GM21723 (cell line): ENCODE measurements around the gene RYR1.

Experiments used
- ATAC-seq: cut with Tn5 transposase; IDR thresholded peaks from one replicate; pipeline ENCODE4 v1.9.1; 2021; ENCODE audit warnings: mild to moderate bottlenecking, moderate library complexity; ENCODE audit not compliant: unreplicated experiment

The RYR1 gene

GRCh38 chr19:38433268-38433733, at the start of gene RYR1:
RYR1 (plus strand) TSS chr19:38433691; CDS start chr19:38433830, 139 bp downstream.
- no peak for ATAC-seq

- no peak for ATAC-seq
These were observed 49.7 kb upstream of the RYR1 start for GRCh38 chr19:38383743-38384142.

GRCh38 chr19:38384209-38385027, 49.1 kb upstream of the RYR1 start:
- no peak for ATAC-seq

GRCh38 chr19:38385057-38385803, 48.3 kb upstream of the RYR1 start:
- ATAC-seq: no peak

GRCh38 chr19:38385804-38386257, 47.7 kb upstream of the RYR1 start:
- no peak for ATAC-seq

- no peak for ATAC-seq
These were observed 47.1 kb upstream of the RYR1 start for GRCh38 chr19:38386300-38386970.

GRCh38 chr19:38386971-38387549, 46.4 kb upstream of the RYR1 start:
- ATAC-seq: peak; percentile 7

GRCh38 chr19:38387550-38388348, 45.7 kb upstream of the RYR1 start, which contains the start of gene GGN:
GGN (minus strand) TSS chr19:38388034; CDS start chr19:38387261, 773 bp downstream.
- peak; percentile 50 for ATAC-seq

GRCh38 chr19:38388349-38389100, 45.0 kb upstream of the RYR1 start, which contains the start of gene SPRED3:
SPRED3 (plus strand) TSS chr19:38388697; CDS start chr19:38390303, 1,606 bp downstream.
- ATAC-seq: no peak

GRCh38 chr19:38389101-38389925, 44.2 kb upstream of the RYR1 start:
- no peak for ATAC-seq

- ATAC-seq: no peak
These were observed 43.2 kb upstream of the RYR1 start for GRCh38 chr19:38389957-38390924.

GRCh38 chr19:38391911-38392464, 41.5 kb upstream of the RYR1 start:
- no peak for ATAC-seq

GRCh38 chr19:38392707-38393308, 40.7 kb upstream of the RYR1 start:
- no peak for ATAC-seq

GRCh38 chr19:38394488-38394887, 39.0 kb upstream of the RYR1 start:
- ATAC-seq: no peak

GRCh38 chr19:38395381-38396114, 37.9 kb upstream of the RYR1 start:
- ATAC-seq: no peak

GRCh38 chr19:38399081-38399480, 34.4 kb upstream of the RYR1 start:
- no peak for ATAC-seq
